ENCODE measurements around the gene NUDT8.
A peak's percentile ranks its signal among the peaks of the same experiment; 100 is the strongest.
"Not testable (repeated sequence)": the region's sequence is repeated elsewhere in the genome, so short reads cannot be mapped to it uniquely, and the experiment has no call there.

Gene NUDT8

GRCh38 chr11:67660752-67661151, 31.0 kb upstream of the NUDT8 start:
- POLR2A ChIA-PET; DNase-seq (ENCODE audit: extremely low spot score); CTCF ChIA-PET: not testable (repeated sequence)
- TF ChIP-seq ZNF384 (IDR thresholded peaks at IDR 0.05): peak; percentile 51; the same call in 1 of the 2 replicates

GRCh38 chr11:67659651-67660165, 30.0 kb upstream of the NUDT8 start:
- ChIA-PET POLR2A (interaction anchor here (1.7 kb wide), 1 partner anchor 29 kb away, joined by 5 read pairs; the partner anchor contains the start of gene NUDT8), CTCF (interaction anchor here (0.5 to 1.6 kb wide), 7 partner anchors 8 to 131 kb away, joined by 3 to 4 read pairs (median 3); no protein-coding TSS in a partner anchor)

GRCh38 chr11:67657300-67657699, 27.6 kb upstream of the NUDT8 start:
- TF ChIP-seq FOXK2 (IDR thresholded peaks at IDR 0.05) (no peak), SP1 (IDR thresholded peaks at IDR 0.05) (no peak), ARNT (IDR thresholded peaks at IDR 0.05) (no peak), FOXA1 (IDR thresholded peaks at IDR 0.05) (no peak), HDGF (IDR thresholded peaks at IDR 0.05; ENCODE audit: borderline replicate concordance) (no peak), CTBP1 (IDR thresholded peaks at IDR 0.05; ENCODE audit: borderline replicate concordance) (no peak), ELF4 (IDR thresholded peaks at IDR 0.05) (no peak), BHLHE40 (IDR thresholded peaks at IDR 0.05; ENCODE audit: borderline replicate concordance) (no peak), NFRKB (IDR thresholded peaks at IDR 0.05) (no peak), LEF1 (IDR thresholded peaks at IDR 0.05; ENCODE audit: borderline replicate concordance) (no peak), ZNF384 (IDR thresholded peaks at IDR 0.05) (no peak), PKNOX1 (IDR thresholded peaks at IDR 0.05) (no peak), FOXM1 (IDR thresholded peaks at IDR 0.05; ENCODE audit: borderline replicate concordance) (no peak), TARDBP (IDR thresholded peaks at IDR 0.05) (no peak), L3MBTL2 (conservative IDR thresholded peaks at IDR 0.05) (no peak), SUZ12 (IDR thresholded peaks at IDR 0.05) (no peak)
- ChIA-PET POLR2A (no interaction called here), CTCF (no interaction called here)
- DNase-seq (ENCODE audit: extremely low spot score): no peak

More at GRCh38 chr11:67659651-67660165, 30.0 kb upstream of the NUDT8 start:
- not testable (repeated sequence) for DNase-seq (ENCODE audit: extremely low spot score)

- POLR2A ChIA-PET: no interaction called here
- no peak for TF ChIP-seq TARDBP (IDR thresholded peaks at IDR 0.05)
- TF ChIP-seq FOXA1 (IDR thresholded peaks at IDR 0.05): no peak
- no peak for TF ChIP-seq ZNF384 (IDR thresholded peaks at IDR 0.05)
- CTCF ChIA-PET: interaction anchor here (0.7 kb wide), 1 partner anchor 26 kb away, joined by 3 read pairs; no protein-coding TSS in a partner anchor
- DNase-seq (ENCODE audit: extremely low spot score): no peak
Measured at GRCh38 chr11:67656278-67656922, 26.7 kb upstream of the NUDT8 start.

- POLR2A ChIA-PET: no interaction called here
- no peak for DNase-seq (ENCODE audit: extremely low spot score)
- TF ChIP-seq ARNT (IDR thresholded peaks at IDR 0.05) (no peak), ZNF384 (IDR thresholded peaks at IDR 0.05) (no peak), SP1 (IDR thresholded peaks at IDR 0.05) (no peak), ELF4 (IDR thresholded peaks at IDR 0.05) (no peak), L3MBTL2 (conservative IDR thresholded peaks at IDR 0.05) (no peak), TARDBP (IDR thresholded peaks at IDR 0.05) (no peak), FOXM1 (IDR thresholded peaks at IDR 0.05; ENCODE audit: borderline replicate concordance) (no peak), NFRKB (IDR thresholded peaks at IDR 0.05) (no peak), LEF1 (IDR thresholded peaks at IDR 0.05; ENCODE audit: borderline replicate concordance) (no peak), CTBP1 (IDR thresholded peaks at IDR 0.05; ENCODE audit: borderline replicate concordance) (no peak), SUZ12 (IDR thresholded peaks at IDR 0.05) (no peak)
- CTCF ChIA-PET: no interaction called here
Measured at GRCh38 chr11:67654225-67654624, 24.5 kb upstream of the NUDT8 start.

- ChIA-PET CTCF (interaction anchor here (2.7 kb wide), 1 partner anchor 23 kb away, joined by 10 read pairs; the partner anchor contains the start of gene NUDT8), POLR2A (no interaction called here)
- no peak for DNase-seq (ENCODE audit: extremely low spot score)
- no peak for TF ChIP-seq CTBP1 (IDR thresholded peaks at IDR 0.05; ENCODE audit: borderline replicate concordance)
- TF ChIP-seq FOXM1 (IDR thresholded peaks at IDR 0.05; ENCODE audit: borderline replicate concordance): no peak
- no peak for TF ChIP-seq NFRKB (IDR thresholded peaks at IDR 0.05)
Measured at GRCh38 chr11:67652965-67653845, 23.5 kb upstream of the NUDT8 start.

GRCh38 chr11:67651976-67652781, 22.4 kb upstream of the NUDT8 start:
- ChIA-PET POLR2A (no interaction called here), CTCF (interaction anchor here (2.7 kb wide), 1 partner anchor 22 kb away, joined by 10 read pairs; the partner anchor contains the start of gene NUDT8)
- TF ChIP-seq ELF4 (IDR thresholded peaks at IDR 0.05) (no peak), FOXA1 (IDR thresholded peaks at IDR 0.05) (no peak), ZNF384 (IDR thresholded peaks at IDR 0.05) (no peak), PKNOX1 (IDR thresholded peaks at IDR 0.05) (no peak), SUZ12 (IDR thresholded peaks at IDR 0.05) (no peak), CTBP1 (IDR thresholded peaks at IDR 0.05; ENCODE audit: borderline replicate concordance) (no peak), BHLHE40 (IDR thresholded peaks at IDR 0.05; ENCODE audit: borderline replicate concordance) (no peak), SP1 (IDR thresholded peaks at IDR 0.05) (no peak)
- no peak for DNase-seq (ENCODE audit: extremely low spot score)
